HG02943 (cell line): ENCODE measurements around the gene CMC2.

Source experiments
- ATAC-seq: cut with Tn5 transposase; IDR thresholded peaks from one replicate; pipeline ENCODE4 v1.9.1; 2021; ENCODE audit warnings: mild to moderate bottlenecking, low read depth, moderate library complexity; ENCODE audit not compliant: unreplicated experiment

Gene CMC2

DNA sequence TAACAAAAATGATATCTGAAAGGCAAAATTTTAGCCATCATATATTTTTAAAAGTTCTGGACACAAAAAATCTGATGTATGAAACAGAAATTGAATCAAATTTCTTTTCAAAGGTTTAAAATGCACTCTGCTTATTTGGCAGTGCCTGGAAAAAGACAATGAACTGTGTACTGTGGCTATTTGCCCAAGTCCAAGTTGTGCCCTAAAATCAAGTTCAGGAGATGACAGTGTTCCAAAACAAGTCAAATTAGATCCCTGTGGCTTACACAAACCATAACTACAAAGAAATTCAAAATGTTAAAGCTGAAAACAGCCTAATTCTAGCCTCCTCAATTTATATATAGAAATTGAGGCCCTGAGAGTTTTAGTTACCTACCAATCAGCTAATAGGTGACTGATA is 25.6 kb downstream of the CMC2 start:
- ATAC-seq = no peak

DNA sequence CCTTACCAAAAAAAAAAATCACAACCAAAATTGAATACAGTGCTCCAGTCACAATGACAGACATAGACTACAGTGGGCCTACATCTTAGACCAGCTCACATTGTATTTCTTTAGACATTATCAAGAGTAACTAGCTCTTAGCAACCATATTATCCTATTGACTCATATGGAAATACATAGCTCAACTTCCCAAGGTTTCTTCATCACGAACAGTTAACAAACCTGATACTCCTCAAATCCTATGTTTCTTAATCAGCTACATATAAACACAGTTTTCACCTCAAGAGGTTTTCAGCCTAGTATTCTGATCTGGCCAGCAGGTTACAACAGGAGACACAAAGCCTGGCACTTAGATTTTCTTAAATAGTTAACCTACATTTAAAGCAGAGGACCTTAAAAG is 29.7 kb downstream of the CMC2 start:
- ATAC-seq = no peak

DNA sequence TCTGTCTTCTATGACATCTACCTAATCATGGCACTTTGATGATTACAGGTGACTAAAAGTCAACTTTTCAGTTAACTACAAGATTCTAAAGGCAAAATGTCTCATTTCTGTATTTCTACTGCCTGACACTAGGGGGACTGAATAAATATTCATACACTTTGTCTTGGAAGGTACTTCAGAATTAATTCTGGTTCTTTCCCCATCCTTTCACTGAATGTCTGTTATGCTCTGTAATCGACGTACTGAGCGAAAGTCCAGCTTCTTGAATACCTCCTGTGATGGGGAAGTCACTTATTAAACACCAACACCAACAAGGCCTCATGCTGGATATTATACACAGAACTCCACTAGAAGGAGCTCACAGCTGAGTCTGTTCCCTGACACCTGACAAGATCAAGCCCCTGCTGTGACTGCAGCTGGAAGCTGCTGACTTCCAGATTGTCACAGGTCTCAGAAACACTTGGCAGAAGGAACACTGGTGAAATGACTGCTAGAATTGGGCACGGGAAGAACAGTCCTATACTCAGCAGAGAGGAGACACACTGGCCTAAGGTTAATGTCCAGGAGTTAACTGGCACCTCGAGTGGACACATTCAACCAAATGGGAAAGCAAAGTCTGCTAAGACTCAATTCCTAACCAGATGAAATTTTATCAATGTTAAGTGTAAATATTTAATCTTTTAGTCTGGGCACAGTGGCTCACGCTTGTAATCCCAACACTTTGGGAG is 31.9 kb downstream of the CMC2 start:
- ATAC-seq = no peak

DNA sequence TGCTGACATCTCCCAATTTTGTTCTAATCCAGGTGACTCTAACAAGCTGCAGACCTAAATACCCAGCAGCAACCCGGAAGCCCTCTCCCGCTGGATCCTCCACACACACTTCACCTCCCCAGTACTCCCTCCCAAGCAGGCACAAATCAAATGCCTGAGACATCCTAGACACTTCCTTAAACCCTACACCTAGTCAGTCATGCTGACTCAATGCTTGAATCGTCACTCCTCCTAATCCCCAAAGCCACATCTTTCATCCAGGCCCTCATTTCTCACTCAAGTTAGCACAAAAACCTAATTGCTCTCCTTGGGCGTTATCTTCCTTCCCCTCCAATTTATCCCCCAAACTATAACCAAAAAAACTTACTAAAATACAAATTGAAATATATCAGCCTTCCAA is 32.7 kb downstream of the CMC2 start:
- no peak for ATAC-seq

DNA sequence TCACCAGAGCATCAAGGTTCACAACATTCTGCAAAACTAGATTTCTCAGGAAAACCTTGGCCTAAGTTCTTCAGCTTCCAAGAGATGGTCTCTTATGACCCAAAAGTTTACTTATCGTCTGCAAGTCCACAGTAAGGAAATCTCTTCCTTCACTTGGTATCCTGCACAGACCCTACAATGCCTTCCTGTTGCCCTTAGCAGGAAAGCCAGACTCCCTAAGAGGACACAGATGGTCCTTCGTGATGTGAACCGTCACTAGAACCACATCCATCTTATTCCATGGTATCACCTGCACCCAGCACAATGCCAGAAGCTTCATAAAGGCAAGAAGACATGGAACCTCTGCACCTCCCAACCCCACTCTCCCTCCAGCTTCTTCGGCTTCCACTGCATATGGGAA is 34.1 kb downstream of the CMC2 start:
- ATAC-seq = no peak

DNA sequence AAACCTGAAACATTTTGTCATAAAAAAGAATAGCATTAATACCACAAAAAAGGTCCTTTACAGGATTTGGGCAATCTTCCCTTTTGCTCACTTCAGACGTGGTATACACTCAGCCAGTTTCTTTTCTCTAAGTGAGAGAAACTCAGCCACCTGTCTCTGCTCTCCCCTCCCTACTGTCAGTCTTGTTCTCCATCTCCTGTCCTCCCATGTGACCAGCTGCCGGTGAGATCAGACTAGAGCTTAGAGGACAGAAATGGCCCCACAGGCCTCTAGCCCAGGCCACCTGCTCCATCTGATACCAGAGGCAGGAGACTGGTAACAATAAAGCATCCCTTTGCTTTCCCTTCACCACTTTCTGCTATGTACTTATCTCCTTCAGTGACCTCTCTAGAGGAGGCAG is 34.9 kb downstream of the CMC2 start:
- ATAC-seq = no peak

DNA sequence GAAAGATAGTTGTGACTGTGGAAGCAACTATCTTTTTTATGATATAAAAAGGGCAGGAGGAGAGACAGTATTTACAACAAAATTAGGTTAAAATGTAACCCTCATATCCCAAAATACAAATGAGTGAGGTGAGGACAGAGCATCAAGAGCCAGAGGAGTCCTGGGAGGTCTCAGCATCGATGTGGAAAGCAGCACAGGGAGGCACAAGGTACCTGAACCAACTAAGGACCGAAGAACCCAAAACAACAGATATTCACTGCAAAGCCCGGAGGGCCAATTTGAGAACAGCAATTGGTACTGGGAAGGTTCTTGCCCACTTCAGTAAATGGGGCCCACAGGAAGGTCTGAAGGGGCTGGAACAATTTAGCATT is 37.6 kb downstream of the CMC2 start:
- ATAC-seq = no peak

DNA sequence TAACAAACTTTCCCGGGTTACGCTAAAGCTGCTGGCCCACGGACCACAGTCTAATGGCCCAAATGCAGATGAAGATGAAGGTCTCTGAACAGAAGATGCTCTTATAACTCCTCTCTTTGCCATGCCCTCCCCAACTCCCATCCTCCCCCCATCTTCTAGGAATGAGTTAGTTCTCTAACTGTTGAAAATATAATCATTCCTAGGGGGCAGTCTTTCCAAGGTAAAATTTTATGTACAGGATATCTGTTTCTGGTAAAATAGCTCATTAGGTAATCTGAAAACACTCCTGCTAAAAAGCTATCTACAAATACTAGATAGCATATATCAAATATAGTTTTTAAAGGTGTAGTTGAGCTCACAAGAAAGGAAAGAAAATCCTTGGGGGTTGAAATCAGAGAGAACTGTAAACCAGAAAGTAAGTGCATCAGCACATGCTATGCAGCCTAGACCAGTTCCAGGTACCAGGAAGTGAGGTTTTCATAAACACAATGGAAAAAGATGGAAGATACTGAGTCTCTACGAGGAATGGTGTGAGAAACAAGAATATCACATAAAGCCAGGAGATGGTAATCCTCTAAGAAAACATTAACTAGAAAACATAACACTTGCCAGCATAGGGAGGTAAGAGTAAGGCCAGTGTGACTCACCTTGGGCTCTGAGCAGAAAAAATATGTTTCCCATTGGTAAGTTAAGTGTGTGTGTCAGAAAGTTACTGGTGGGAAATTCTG is 38.1 kb downstream of the CMC2 start:
- ATAC-seq = no peak

DNA sequence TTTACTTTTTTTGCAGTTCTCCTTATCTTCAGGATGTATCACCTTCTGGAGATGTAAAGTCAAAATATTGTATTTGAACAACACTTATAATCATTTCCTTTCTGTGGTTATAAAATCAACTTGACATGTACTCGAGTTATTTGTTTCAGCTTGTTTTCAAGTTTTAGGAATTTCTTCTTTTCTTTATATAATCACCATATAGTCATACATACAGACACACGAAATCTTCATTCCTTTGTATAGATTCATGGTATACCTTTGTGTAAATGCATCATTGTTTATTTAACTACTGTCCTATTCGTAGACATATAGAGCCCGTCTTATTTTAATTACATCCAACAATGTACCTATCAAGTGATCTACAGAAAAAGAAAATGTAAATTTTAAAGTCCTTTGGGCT is 40.1 kb downstream of the CMC2 start:
- ATAC-seq = no peak

DNA sequence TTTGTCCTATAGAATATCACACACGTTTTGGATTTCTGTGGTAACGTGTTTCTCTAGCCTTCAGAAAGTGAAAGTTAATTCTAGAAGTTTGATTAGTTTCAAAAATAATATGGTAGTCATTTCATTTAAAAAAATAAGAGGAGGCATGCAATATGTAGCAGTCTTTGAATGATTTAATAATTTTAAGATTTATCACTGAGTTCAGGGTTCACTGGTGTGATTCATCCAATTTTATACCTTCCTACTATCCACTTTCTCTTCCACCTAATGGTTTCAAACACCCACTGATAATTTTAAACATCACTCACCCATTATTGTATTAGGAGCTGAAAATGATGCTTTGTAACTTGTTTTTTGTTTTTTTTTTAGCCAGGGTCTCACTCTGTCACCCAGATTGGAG is 42.3 kb downstream of the CMC2 start:
- ATAC-seq = no peak

DNA sequence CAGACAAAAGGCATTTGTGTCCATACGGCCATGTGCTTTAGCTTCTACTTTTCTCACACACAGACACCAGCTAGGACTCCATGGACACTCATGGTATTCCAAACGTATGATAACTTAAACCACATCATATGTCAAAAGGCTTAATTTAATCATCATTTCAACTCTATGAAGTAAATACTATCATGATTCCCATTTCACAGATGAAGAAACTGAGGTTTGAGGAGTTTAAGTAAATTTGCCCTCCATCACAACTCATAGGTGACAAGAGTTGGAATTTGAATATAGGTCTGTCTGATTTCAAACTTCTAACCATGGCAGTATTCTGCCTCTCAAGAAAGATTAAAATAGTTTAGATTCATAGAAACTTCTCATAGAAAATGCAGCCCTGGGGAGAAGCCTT is 43.8 kb downstream of the CMC2 start:
- no peak for ATAC-seq

DNA sequence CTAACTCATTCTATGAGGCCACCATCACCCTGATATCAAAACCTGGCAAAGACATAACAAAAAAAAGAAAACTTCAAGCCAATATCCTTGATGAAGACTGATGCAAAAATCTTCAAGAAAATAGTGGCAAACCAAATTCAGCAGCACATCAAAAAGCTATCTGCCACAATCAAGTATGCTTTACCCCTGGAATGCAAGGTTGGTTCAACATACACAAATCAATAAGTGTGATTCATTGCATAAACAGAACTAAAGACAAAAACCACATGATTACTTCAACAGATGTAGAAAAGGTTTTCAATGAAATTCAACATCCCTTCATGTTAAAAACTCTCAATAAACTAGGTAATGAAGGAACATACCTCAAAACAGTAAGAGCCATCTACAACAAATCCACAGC is 48.4 kb downstream of the CMC2 start:
- ATAC-seq = no peak

DNA sequence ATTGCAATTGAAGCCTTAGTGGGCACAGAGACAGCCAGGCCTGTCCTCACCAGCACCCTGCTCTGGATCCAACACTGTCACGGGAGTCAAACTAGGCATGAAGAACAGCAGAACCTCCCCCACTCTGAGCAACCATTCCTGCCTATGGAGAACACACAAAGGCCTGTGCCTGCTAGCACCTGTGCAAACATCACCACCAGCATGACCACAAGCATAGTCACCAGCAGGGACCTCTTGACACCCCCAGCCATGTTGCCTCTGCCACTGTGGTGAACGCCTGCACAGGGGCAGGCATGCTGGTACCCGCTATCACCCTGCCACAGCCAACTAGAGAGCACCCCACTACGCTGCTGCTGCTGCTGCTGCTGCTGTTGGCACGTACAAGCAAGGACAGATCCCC is 51.7 kb downstream of the CMC2 start:
- ATAC-seq = no peak

DNA sequence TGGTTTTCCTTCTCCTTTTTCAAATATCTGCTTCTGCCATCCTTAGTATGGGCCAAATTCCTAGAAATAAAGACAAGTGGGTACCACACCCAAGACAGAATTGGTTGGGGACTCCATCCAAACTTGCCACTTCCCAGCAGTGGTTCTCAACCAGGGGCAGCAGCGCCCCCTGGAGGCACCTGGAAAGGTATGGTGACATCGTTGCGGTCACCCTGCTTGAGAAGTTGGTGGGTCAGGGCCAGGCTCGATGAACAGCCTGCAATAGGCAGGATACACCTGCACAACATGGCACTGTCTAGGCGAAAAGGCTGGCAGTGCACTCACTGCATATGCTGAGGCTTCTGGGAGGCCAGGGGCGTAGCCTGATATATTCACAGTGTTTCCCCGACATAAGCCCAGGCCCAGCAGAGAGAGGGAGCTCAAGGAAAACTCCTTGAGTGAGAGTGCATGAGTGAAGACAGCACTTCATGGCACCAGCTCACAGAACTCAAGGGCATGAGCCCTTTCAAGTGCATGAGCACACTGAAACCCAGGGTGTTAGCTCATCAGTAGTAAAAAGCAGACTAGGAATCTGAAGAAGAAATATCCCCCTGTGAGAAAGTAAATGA is 57.7 kb downstream of the CMC2 start:
- no peak for ATAC-seq

DNA sequence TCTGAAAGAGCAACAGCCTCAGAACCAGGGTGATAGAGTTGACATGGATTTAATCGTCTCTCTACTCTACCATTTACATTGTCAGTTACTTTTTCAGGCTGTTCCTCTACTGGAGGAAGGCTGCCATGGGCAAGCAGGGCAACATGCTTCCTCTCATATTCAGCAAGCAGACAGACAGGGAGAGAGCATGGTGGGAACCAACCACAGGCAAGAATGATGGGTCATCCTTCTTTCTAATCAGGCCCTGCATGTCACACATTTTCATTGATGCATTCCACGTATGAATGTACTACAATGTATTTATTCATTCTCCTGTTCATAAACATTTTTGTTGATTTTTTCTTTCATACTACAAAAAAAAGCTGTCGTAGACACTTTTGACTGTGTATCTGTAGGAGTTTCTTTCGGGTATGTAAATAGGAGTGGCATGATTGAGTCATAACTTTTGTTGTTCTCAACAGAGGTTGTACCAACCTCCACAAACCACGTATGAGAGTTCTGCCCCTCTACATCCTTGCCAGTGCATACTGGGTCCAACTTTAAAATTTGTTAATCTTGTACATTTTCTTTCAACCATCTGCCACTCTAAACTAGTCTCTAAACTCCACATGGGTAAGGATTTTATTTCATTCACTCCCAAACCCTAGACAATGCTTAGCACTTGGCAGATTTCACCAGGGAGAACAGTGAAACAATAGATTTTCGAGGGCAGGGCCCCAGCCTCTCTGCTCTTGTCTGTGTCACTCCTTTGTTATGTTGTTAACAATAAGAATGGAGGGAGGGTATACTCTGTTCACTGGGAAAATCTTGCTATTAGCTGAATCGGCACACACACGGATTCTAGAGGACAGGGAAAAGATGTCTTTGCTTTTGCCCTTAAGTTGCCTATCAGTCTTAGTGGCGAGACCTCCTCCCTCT is 58.7 kb downstream of the CMC2 start:
- ATAC-seq = no peak

DNA sequence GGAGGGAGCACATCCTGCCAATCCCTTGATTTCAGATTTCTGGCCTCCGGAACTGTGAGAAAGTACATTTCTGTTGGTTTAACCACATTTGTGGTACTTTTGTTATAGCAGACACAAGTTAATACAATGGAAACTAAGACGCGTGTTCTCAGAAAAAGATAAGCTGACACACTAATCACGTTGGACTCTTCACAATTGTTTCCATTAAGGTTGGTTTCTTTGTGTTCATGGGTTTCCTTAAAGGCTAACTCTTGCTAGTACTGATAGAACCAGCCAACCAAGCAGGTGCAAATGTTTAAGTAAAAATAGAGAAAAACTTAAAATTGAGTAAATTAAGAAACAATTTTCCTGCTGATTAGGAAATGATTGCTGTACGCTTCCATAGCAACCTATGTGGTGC is 59.4 kb downstream of the CMC2 start:
- no peak for ATAC-seq

DNA sequence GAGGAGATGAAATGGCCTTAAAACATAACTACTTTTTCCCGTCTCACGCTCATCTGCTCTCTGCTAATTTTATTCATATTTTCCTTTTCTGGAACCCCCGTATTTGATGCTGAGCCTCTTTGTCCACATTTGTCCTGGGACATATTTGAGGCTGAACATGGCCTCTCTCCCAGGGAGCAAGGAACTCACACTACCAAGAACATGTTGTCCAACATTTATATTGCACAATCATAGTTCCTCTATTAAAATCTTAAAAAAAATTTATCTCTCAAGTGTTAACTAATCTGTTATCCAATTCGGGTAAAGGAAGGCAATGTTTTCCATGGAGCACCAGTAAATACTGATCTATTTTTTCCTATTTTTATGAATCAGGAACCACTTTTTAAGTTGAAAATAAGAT is 60.2 kb downstream of the CMC2 start:
- ATAC-seq = no peak

DNA sequence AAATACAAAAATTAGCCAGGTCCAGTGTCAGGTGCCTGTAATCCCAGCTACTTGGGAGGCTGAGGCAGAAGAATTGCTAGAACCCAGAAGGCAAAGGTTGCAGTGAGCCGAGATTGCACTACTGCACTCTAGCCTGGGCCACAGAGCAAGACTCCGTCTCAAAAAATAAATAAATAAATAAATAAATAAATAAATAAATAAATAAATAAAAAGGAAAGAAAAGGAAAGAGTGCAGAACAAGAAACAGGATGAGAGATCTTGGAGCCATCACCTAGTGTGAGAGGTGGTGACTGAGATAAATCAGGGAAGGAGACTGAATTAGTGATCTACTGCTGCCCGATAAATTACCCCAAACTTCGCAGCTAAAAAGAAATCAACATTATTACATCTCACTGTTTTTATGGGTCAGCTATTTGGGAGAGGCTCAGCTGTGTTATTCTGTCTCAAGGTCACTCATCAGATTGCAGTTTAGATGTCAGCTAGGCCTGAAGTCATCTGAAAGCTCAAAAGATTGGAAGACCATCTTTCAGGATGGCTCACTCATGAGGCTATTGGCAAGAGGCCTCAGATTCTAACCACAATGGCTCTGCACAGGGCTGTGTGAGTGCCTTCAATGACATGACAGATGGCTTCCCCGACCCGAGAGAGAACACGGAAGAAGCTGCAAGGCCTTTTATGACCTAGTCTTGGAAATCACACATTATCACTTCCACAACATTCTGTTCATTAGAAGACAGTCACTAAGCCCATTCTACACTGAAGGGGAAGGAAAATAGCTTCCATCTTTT is 66.4 kb downstream of the CMC2 start:
- ATAC-seq = no peak

DNA sequence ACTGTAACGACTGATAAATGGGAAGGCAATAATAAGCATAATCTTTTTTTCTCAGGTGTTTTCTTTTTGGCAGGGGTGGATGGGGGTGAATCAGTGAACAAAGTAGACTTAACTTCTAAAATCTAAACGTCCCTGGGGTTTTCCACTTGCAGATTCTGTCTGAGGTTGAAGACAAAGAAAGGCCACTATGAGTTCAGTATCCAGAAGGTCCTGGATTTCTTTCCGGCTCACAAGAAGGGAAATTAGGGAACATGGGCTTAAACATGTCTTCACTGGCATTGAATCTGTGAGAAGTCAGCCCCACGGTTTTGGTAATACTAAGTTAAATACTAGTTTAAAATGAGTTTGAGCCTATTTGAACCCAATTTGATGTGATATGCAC is 67.8 kb downstream of the CMC2 start:
- ATAC-seq = no peak
